ENCODE measurements around the gene C2orf81.

C2orf81 gene

GRCh38 chr2:74414441-74414840 is 7.0 kb downstream of the C2orf81 start:
- peak overlapping the region; percentile 55 for H3K4me3 ChIP-seq (ENCODE audit: control insufficient read depth, low read depth, low read length)
- no peak for DNase-seq (ENCODE audit: low read depth)
- TF ChIP-seq CTCF (conservative IDR thresholded peaks at IDR 0.05; ENCODE audit: control insufficient read depth, insufficient read depth, low read depth, low read length): no peak

GRCh38 chr2:74413001-74413698 is 8.3 kb downstream of the C2orf81 start:
- TF ChIP-seq CTCF (conservative IDR thresholded peaks at IDR 0.05; ENCODE audit: control insufficient read depth, insufficient read depth, low read depth, low read length): no peak
- H3K4me3 ChIP-seq (ENCODE audit: control insufficient read depth, low read depth, low read length): no peak overlapping the region
- no peak for DNase-seq (ENCODE audit: low read depth)

GRCh38 chr2:74407682-74408081 is 13.7 kb downstream of the C2orf81 start:
- no peak overlapping the region for H3K4me3 ChIP-seq (ENCODE audit: control insufficient read depth, low read depth, low read length)
- no peak for DNase-seq (ENCODE audit: low read depth)
- TF ChIP-seq CTCF (conservative IDR thresholded peaks at IDR 0.05; ENCODE audit: control insufficient read depth, insufficient read depth, low read depth, low read length): no peak

- H3K4me3 ChIP-seq (ENCODE audit: control insufficient read depth, low read depth, low read length): no peak overlapping the region
- no peak for TF ChIP-seq CTCF (conservative IDR thresholded peaks at IDR 0.05; ENCODE audit: control insufficient read depth, insufficient read depth, low read depth, low read length)
- no peak for DNase-seq (ENCODE audit: low read depth)
Measured at GRCh38 chr2:74406035-74406434, 15.4 kb downstream of the C2orf81 start.

- TF ChIP-seq CTCF (conservative IDR thresholded peaks at IDR 0.05; ENCODE audit: control insufficient read depth, insufficient read depth, low read depth, low read length): no peak
- no peak for DNase-seq (ENCODE audit: low read depth)
- no peak overlapping the region for H3K4me3 ChIP-seq (ENCODE audit: control insufficient read depth, low read depth, low read length)
Measured at GRCh38 chr2:74401891-74402290, 19.5 kb downstream of the C2orf81 start.

- DNase-seq (ENCODE audit: low read depth): peak; percentile 51
- TF ChIP-seq CTCF (conservative IDR thresholded peaks at IDR 0.05; ENCODE audit: control insufficient read depth, insufficient read depth, low read depth, low read length): peak; percentile 75
- no peak overlapping the region for H3K4me3 ChIP-seq (ENCODE audit: control insufficient read depth, low read depth, low read length)
Measured at GRCh38 chr2:74399785-74400184, 21.6 kb downstream of the C2orf81 start.

GRCh38 chr2:74396149-74396548 is 25.3 kb downstream of the C2orf81 start:
- no peak overlapping the region for H3K4me3 ChIP-seq (ENCODE audit: control insufficient read depth, low read depth, low read length)
- DNase-seq (ENCODE audit: low read depth): no peak
- no peak for TF ChIP-seq CTCF (conservative IDR thresholded peaks at IDR 0.05; ENCODE audit: control insufficient read depth, insufficient read depth, low read depth, low read length)
